Measurements from ENCODE around the gene SSC5D.

The SSC5D gene

DNA sequence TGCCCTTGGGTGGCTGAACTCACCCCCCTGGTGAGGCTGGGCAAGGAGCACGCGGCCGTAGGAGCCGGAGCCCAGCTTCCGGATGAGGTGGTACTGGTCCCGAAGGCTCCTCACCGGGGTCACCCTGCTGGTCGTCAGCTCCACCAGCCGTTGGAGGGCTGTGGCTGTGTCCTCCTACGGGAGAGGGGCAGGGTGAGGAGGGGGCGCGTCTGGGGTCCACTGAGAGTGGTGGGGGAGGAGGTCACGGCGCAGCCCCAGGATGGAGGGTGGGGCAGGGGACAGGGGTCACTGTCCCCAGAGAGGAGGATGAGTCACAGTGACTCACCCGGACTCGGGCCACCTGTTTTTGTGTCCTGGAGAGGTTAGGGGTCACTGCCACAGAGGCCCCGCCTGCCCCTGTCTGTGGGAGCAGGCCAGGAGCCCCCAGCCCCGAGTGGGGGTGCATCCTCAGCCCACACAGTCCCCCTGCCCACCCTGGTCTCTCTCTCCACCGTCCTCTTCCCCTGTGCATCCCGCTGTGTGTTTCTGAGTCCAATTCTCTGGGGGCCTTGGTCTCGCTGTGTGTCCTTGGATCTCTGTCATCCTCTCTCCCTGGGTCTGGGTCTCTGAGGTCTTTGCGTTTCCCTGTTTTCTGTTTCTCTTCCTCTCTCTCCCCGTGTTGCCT lies 56.7 kb downstream of the SSC5D start:
- no peak for DNase-seq
- in situ Hi-C loops (cut with MboI; ENCODE audit: low pct_unique_long_range_greater_than_20kb, low sequenced_read_pairs): no loop called here

DNA sequence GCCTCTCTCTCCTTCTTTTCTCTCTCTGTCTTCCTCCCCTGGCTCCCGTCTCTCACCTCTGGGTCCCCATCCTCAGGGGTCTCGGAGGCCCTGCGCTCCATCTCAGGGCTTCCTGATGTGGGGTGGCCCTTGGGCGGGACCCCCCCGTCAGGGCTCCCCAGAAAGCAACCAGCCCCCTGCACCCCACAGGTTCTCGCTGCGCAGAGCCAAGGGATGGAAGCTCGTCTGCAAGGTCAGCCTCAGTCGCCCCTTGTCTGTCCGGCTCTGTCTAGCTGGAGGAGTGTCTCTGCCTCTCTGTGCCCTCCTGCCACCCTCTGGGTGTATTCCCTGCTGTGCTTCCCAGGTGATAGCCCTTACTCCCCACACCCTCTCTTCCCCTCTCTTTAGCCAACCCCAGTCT lies 57.2 kb downstream of the SSC5D start, which contains the start of gene SBK3:
Gene SBK3 (minus strand): TSS at position 101 of the 400 bp plus-strand sequence. CDS start 0 bp downstream, at position 101.
- in situ Hi-C loops (cut with MboI; ENCODE audit: low pct_unique_long_range_greater_than_20kb, low sequenced_read_pairs): no loop called here
- DNase-seq: no peak

DNA sequence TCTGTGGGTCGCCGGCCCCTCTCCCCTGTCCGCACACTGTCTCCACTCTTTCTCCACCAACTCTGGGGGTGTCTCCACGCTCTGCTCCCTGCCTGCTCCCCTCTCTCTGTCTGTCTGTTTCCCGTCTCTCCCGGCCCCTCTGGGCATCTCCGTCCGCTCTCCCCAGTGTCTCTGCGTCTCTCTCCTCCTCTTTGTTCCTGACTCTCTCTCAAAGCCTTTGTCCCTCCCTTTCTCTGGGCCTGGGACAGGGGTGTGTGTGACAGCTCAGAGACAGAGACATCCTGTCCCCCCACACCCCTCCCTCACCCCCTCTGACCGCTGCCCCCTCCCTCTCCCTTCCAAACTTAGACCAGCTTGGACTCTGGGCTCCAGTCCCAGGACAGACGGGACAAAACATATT lies 57.8 kb downstream of the SSC5D start:
- DNase-seq: no peak
- in situ Hi-C loops (cut with MboI; ENCODE audit: low pct_unique_long_range_greater_than_20kb, low sequenced_read_pairs): no loop called here

DNA sequence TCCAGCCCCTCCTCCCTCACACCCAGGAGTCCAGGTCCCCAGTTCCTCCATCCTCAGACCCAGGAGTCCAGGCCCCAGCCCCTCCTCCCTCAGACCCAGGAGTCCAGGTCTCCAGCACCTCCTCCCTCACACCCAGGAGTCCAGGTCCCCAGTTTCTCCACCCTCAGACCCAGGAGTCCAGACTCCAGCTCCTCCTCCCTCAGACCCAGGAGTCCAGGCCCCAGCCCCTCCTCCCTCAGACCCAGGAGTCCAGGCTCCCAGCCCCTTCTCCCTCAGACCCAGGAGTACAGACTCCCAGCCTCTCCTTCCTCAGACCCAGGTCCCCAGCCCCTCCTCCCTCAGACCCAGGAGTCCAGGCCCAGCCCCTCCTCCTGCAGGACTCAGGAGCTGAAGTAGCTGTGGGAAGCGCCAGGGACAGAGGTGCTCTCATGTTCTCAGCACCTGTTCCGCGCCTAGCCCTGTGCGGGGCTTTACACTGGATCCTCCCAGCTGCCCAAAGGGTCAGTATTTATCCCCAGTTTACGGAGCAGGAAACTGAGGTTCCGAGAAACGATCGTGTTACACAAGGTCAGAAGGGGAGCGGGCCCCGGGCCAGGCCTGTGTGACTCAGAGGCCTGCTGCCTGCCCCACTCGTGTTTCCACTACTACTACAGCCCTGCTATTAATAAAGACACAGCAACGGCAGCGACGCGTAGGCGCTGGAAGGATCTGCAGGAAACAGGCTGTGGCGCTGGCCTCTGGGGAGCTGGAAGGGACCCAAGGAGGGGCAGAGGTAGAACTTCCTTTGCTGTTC lies 58.8 kb downstream of the SSC5D start:
- in situ Hi-C loops (cut with MboI; ENCODE audit: low pct_unique_long_range_greater_than_20kb, low sequenced_read_pairs): no loop called here
- peak; percentile 27 for DNase-seq

DNA sequence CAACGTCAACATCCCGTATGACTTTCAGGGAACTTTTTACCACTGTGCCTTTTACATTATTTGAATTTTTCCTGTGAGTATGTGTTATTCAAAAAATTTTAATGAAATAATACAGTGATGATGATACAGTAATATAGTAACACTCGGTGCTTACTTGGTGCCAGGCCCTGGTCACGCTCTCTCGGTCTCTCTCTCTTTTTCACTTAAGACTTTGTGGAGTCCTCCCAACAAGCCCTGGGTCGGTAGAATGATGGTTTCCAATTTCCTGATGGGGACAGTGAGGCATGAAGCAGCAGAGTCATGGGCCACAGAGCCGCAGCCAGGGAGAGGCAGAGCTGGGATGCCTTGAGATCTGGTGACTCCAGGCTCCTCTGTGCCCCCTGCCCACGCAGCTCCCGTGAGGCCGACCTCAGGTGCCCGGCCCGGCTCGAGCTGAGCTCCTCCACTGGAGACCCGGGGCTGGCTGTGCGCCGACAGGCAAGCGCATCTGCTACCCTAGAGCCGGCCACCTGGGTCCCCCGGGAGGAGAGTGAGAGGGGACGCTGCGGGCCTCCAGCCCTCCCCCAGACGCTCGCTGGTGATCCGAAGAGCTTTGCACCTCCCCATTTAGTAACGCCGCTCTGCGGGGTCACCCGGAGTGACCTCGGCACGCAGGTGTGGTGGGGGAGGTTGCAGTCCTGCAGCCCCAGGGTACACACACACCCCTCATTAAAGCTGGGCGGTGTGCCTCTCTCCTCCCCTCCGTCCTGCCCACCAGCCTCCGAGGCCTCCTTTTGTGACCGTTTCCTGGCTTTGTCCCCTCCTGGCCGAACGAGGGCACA lies 61.5 kb downstream of the SSC5D start:
- no peak for DNase-seq
- in situ Hi-C loops (cut with MboI; ENCODE audit: low pct_unique_long_range_greater_than_20kb, low sequenced_read_pairs): no loop called here

DNA sequence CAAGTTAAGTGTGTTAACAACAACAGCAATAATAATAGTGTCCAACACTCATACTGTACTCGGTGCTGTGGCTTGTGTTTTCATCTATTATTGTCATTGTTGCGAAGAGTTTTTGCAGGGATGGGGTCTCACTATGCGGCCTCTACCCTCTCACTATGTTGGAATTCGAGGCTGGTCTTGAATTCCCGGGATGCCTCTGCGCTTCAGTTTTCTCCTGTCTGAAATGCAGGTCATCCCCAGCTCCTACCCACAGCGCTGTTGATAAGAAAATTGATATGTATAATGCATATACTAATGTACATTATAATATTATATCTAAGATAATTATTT lies 62.0 kb downstream of the SSC5D start:
- in situ Hi-C loops (cut with MboI; ENCODE audit: low pct_unique_long_range_greater_than_20kb, low sequenced_read_pairs): no loop called here
- DNase-seq: no peak

DNA sequence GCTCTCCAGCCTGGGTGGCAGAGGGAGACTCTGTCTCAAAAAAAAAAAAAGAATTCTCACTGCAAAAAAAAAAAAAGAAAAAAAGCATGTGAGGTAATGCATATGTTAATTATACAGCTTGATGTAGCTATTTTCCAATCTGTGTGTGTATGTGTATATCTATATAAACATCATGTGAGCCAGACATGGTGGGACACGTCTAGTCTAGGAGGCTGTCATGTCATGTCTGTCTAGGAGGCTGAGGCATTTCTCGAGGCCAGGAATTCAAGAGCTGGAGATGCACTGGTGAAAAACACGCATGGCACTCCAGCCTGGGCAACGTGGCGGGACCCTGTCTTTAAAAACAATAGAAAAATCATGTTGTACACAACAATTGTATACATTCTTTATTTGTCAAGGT lies 64.0 kb downstream of the SSC5D start:
- in situ Hi-C loops (cut with MboI; ENCODE audit: low pct_unique_long_range_greater_than_20kb, low sequenced_read_pairs): no loop called here
- DNase-seq: no peak

DNA sequence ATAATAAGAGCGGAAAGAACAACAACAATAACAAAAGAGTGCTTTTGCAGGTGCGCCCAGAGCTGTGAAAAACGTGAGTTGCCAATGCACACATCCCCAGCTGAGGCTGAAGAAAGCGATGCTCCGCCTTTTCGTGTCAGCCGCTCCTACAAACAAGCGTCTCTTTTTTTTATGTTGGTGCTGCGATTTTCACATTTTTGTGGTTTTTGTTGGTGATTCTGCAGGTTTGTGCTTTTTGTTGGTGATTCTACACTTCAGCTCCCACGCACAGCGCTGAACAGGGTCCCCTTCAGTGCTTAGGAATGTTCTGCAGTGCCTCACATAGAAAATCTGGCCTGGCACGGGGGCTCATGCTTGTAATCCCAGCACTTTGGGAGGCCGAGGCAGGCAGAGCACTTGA lies 64.4 kb downstream of the SSC5D start:
- no peak for DNase-seq
- in situ Hi-C loops (cut with MboI; ENCODE audit: low pct_unique_long_range_greater_than_20kb, low sequenced_read_pairs): no loop called here

DNA sequence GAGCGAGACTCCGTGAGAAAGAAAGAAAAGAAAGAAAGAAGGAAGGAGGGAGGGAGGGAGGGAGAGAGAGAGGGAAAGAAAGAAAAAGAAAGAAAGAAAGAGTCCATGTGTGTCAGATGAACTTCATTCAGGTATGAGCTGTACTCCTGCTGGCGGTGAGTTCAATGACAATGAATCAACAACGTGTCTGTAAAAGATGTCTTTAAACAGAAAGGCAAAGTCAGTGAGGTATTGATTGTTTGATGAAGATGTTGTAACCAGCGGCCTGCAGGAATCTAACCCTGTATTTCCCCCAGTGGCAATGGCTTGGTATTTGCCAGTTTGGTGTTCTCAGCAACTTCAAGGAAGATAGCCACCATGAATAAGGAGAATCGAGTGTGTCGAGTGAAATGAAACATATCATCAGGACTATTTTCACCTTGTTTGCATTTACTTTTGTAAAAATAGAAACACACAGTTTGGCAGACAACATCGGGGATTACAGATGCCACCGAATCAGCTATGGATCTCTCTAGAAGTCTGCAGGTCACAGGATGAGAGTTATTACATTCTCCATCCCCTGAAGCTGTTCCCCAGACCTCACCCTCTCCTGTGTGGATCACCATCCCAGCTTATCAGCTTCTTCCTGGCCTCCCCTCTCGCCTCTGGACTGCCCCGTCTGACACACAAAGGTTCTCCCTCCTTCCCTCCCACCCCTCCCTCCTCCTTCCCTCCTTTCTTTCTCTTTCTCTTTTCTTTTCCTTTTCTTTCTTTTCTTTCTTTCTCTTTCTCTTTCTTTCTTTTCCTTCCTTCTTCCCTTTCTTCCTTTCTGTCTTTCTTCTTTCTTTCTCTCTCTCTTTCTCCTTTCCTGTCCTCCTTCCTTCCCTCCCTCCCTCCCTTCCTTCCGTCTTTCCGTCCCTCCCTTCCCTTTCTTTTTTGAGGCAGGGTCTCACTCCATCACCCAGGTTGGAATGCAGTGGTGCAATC lies 65.3 kb downstream of the SSC5D start:
- DNase-seq: no peak
- in situ Hi-C loops (cut with MboI; ENCODE audit: low pct_unique_long_range_greater_than_20kb, low sequenced_read_pairs): no loop called here

DNA sequence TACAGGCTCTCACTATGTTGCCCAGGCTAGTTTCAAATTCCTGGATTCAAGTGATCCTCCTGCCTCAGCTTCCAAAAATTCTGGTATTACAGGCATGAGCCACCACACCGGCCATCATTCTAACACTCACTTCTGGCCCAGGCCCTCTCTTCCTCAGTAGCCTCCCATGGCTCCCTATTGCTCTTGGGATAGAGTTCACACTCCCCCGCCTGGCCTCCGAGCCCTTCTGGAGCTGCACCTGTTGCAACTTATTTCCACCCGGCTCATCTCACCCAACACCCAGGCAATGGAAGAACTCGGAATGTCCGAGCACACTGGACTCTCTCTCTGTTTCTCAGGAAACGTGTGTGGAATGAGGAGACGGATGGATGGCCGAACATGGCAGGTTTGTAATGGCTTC lies 66.1 kb downstream of the SSC5D start:
- no peak for DNase-seq
- in situ Hi-C loops (cut with MboI; ENCODE audit: low pct_unique_long_range_greater_than_20kb, low sequenced_read_pairs): no loop called here

DNA sequence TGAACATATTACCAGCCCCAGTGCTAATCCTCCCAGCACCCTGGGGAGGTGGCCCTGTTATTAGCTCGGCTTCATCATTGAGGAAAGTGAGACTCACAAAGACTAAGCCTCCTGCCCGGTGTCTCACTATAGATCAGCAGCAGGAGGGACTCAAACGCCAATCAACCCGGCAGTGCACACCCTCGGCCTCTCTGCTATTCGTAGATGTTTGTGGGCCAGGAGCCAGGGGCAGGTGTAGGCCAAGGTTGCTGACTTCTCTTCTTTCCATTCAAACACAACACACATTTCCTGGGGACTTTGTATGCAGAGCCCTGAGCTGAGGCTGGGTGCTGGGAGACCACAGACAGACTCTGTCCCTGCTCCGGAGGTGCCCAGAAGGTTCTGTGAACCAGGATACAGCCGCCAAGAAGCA lies 66.5 kb downstream of the SSC5D start:
- in situ Hi-C loops (cut with MboI; ENCODE audit: low pct_unique_long_range_greater_than_20kb, low sequenced_read_pairs): no loop called here
- no peak for DNase-seq

DNA sequence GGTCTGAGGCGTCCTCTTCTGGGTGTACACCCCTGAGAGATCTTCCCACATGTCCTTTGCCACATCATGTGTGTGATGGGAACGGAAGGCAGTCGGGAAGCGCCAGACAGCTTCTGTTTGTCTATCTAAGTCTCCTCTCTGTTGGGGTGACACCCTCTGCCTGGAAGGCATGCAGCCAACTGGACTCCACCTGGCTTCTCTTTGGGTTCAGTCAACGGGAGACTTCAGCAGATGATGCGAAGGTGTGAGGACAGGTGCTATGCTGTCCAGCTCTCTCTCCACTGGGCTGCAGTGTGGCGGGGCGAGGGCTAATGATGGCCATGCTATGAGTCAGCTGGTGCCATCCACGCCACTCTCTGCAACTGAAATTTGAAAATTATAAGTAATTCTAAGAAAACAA lies 71.4 kb downstream of the SSC5D start:
- DNase-seq: no peak
- in situ Hi-C loops (cut with MboI; ENCODE audit: low pct_unique_long_range_greater_than_20kb, low sequenced_read_pairs): no loop called here

DNA sequence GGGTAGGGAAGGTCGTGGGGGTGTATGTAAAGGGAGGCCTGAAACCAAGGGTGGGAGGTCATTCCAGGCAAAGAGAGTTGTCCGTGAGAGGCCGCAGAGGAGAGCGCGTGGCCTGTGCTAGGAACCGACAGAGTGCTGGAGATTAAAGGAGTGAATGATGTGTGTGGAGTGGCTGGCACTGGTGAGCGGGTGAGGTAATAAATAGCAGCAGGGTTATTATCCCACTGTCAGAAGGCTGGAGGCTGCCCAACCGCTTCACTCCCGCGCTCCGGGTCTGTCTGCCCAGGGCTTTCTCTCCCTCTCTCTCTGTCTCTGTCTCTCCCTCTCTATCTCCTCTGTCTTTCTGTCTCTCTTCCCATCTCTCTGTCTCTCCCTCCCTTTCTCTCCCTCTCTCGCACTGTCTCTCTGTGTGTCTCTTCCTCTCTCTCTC lies 75.0 kb downstream of the SSC5D start:
- in situ Hi-C loops (cut with MboI; ENCODE audit: low pct_unique_long_range_greater_than_20kb, low sequenced_read_pairs): no loop called here
- DNase-seq: no peak

DNA sequence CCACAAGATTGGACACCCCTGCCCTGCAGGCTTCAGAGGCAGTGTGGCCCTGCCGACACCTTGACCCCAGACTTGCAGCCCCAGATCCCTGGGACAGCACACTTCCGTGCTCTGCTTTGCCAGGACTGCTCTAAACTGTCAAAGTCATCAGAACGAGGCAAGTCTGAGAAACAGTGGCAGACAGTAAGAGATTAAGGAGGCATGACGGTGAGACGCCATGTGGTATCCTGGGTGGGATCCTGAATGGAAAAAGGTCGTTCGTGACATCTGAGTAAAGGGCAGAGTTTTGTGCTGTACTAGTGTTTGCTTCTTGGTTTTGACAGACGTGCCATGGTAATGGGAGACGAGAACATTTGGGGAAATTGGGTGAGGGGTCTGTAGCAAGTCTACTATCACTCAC lies 78.6 kb downstream of the SSC5D start:
- DNase-seq: no peak
- in situ Hi-C loops (cut with MboI; ENCODE audit: low pct_unique_long_range_greater_than_20kb, low sequenced_read_pairs): no loop called here

DNA sequence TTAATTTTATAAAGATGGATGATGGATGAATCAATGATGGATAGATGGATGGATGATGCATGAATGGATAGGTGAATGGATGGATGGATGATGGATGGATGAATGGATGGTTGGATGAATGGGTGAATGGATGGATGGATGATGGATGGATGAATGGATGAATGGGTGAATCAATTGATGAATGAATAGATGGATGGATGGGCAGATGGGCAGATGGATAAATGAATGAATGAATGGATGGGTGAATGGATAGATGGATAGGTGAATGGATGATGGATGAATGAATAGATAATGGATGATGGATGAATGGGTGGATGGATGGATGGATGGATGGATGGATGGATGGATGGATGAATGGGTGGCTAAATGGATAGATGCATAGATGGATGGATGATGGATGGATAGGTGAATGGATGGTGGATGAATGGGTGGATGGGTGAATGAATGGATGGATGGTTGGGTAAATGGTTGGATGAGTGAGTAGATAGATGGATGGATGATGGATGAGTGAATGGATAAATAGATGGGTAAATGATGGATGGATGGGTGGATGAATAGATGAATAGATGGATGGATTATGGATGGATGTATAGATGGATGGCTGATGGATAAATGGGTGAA lies 79.6 kb downstream of the SSC5D start:
- DNase-seq: no peak
- in situ Hi-C loops (cut with MboI; ENCODE audit: low pct_unique_long_range_greater_than_20kb, low sequenced_read_pairs): no loop called here
